Central memory CD4-positive, alpha-beta T cell (primary cell): ENCODE data around the gene HTR1B.

Experiments
- DNase-seq: peaks from one replicate; pipeline ENCODE4 v3.0.0; 2022

Gene HTR1B

GRCh38 chr6:77456531-77457248 lies 6.6 kb downstream of the HTR1B start:
- DNase-seq, result no peak

GRCh38 chr6:77455271-77455670 lies 8.0 kb downstream of the HTR1B start:
- no peak for DNase-seq

GRCh38 chr6:77454386-77454785 lies 8.9 kb downstream of the HTR1B start:
- DNase-seq, result no peak

- no peak for DNase-seq
Observed at GRCh38 chr6:77451466-77451865, 11.8 kb downstream of the HTR1B start.

GRCh38 chr6:77450924-77451323 lies 12.4 kb downstream of the HTR1B start:
- no peak for DNase-seq

GRCh38 chr6:77448546-77448945 lies 14.7 kb downstream of the HTR1B start:
- DNase-seq, result no peak

GRCh38 chr6:77447254-77447653 lies 16.0 kb downstream of the HTR1B start:
- no peak for DNase-seq

DNA sequence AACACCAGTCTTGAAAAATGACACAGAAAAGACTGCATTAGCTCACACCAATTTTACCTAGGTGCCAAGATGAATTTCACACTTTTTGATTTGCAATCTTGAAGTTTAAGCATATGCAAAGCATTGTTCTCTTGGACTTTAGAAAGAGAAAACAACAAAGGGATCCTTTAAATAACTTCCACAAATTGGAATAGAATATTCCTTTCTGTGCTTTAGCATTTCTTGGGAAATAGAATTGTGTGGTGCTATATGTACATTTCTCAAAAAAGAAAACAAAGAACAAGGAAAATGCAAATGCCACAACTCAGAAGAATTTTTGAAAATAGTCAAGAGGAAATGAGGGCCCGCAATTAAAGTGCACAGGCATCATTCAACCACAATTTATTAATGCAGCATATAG lies 17.0 kb downstream of the HTR1B start:
- DNase-seq, result no peak

GRCh38 chr6:77445214-77445613 lies 18.1 kb downstream of the HTR1B start:
- DNase-seq, result no peak

GRCh38 chr6:77440206-77440976 lies 22.9 kb downstream of the HTR1B start:
- DNase-seq, result no peak

DNA sequence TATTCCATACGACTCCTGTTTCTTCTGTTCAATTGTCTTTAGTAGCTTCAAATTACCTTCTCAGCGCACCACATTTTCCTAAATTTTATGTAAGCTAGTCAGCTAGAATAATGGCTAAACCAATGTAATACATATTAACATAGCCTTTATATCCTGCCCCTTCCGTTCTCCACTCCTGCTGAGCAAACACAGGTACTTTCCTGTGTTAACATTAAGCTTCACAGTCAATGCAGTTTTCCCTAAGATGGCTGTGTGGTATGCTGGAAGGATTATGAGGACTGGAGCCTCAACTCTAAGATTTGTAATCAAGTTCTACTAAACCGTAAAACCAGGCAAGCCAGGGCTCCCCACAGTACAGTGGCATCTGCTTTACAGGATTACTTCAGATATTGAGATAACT lies 29.4 kb downstream of the HTR1B start:
- DNase-seq, result no peak

DNA sequence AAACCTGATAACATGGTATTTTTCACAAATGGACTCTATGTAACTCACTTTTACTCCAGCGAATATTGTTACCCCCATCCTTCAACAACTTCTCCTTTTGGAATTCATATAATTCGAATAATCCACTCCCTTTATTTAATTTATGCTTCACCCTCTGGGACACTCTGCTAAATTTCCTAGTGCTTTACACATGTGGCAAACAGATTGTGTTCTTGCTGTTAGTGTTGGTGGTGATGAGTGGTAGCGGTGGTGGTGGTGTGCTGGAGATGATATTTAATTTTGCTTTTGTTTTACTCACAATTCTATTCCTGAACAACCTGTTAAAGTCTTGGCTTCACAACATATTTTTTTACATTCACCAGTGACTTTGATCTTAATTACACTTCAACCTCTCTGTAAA lies 32.8 kb downstream of the HTR1B start:
- no peak for DNase-seq

- no peak for DNase-seq
Observed at GRCh38 chr6:77425671-77426070, 37.6 kb downstream of the HTR1B start.

- DNase-seq, result no peak
Observed at GRCh38 chr6:77425216-77425615, 38.1 kb downstream of the HTR1B start.

GRCh38 chr6:77424761-77425160 lies 38.5 kb downstream of the HTR1B start:
- DNase-seq, result no peak

DNA sequence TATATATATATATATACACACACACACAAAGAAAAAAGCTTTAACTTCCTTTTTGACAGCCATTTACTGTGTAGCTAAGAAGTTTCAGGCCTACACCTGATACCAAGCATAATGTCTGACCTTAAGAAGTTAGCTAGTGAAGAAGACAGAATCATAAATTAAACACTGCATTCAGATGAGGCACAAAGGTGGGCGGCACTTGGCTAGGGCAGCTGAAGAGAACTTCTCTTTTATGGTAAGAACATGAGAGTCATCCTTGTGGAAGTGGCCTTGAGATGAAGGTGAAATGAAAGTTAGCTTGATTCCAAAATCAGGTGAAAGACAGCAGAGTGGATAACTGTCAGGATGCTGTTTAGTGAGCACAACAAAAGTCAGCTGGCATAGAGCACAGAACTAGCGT lies 46.5 kb downstream of the HTR1B start:
- no peak for DNase-seq

DNA sequence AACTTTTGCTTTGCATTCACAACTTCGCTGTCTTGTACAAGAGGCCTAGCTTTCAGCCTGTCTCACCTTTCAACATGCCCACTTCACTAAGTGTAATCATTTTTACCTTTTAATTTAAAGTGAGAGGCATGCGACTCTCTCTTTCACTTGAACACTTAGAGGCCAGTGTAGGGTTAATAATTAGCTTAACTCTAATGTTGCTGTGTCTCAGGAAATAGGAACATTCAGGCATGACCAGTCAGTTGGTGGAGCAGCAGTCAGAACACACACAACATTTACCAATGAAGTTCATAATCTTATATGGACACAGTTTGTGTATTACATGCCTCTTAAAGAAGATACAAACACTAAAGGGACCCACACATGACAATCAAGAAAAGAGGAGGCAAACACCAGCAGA lies 47.6 kb downstream of the HTR1B start:
- no peak for DNase-seq
